Activated T-helper 1 cell treated with Interleukin-2 at 50 U/mL for 16 hours (primary cell): ENCODE results near the gene SHKBP1.
"Not testable (repeated sequence)": the region's sequence is repeated elsewhere in the genome, so short reads cannot be mapped to it uniquely, and the experiment has no call there.

Experiments
- DNase-seq: peaks from one replicate; pipeline ENCODE4 v3.0.0-alpha.2; 2020; ENCODE audit warnings: low read depth

The SHKBP1 gene

DNA sequence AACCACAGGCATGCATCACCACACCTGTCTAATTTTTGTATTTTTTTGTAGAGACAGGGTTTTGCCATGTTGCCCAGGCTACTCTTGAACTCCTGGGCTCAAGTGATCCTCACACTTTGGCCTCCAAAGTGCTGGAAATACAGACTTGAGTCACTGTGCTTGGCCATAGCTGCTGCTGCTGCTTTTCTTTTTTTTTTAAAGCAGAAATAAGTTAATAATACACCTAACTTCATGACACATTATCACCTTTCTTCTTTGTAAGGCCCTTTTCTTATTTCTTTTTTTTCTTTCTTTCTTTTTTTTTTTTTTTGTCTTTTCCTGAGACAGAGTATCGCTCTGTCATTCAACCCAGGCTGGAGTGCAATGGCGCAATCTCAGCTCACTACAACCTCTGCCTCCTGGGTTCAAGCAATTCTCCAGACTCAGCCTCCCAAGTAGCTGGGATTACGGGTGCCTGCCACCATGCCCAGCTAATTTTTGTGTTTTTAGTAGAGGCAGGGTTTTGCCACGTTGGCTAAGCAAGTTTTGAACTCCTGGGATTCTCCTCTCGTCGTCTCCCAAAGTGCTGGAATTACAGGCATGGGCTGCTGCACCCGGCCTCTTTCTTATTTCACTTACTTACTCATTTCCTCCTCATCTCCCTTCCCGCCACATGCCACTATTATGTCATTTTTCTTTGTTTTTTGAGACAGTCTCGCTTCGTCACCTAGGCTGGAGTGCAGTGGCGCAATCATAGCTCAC lies 8.7 kb downstream of the SHKBP1 start:
- no peak for DNase-seq

DNA sequence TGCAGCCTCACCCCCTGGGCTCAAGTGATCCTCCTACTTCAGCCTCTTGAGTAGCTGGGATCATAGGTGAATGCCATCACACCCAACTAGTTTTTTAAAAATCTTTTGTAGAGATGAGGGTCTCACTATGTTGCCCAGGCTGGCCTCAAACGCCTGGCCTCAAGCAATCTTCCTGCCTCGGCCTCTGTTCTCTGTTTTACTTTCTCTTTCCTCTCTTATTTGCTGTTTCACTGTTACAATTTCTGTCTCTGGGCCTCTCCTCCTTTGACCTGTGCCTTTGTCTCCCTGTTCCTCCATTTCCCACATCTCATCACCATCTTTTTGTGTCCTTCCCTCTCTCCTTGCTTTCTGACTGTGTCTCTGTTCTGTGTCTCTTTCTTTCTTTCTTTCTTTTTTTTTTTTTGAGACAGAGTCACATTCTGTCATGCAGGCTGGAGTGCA lies 9.3 kb downstream of the SHKBP1 start:
- no peak for DNase-seq

DNA sequence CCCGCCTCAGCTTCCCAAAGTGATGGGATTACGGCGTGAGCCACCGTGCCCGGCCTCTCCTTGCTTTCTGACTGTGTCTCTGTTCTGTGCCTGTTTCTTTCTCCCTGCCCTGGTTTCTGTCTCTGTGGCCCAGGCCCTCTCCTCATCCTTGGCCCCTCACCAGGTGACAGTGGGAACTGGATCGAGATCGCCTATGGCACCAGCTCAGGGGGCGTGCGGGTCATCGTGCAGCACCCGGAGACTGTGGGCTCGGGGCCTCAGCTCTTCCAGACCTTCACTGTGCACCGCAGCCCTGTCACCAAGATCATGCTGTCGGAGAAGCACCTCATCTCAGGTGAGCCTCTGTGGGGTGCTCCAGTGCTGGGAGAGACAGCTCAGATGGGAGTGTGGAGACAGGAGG lies 9.9 kb downstream of the SHKBP1 start:
- no peak for DNase-seq

GRCh38 chr19:40588110-40588854 lies 11.6 kb downstream of the SHKBP1 start:
- DNase-seq = no peak

GRCh38 chr19:40588926-40589569 lies 12.4 kb downstream of the SHKBP1 start:
- no peak for DNase-seq

GRCh38 chr19:40589591-40590429 lies 13.1 kb downstream of the SHKBP1 start:
- DNase-seq = no peak

DNA sequence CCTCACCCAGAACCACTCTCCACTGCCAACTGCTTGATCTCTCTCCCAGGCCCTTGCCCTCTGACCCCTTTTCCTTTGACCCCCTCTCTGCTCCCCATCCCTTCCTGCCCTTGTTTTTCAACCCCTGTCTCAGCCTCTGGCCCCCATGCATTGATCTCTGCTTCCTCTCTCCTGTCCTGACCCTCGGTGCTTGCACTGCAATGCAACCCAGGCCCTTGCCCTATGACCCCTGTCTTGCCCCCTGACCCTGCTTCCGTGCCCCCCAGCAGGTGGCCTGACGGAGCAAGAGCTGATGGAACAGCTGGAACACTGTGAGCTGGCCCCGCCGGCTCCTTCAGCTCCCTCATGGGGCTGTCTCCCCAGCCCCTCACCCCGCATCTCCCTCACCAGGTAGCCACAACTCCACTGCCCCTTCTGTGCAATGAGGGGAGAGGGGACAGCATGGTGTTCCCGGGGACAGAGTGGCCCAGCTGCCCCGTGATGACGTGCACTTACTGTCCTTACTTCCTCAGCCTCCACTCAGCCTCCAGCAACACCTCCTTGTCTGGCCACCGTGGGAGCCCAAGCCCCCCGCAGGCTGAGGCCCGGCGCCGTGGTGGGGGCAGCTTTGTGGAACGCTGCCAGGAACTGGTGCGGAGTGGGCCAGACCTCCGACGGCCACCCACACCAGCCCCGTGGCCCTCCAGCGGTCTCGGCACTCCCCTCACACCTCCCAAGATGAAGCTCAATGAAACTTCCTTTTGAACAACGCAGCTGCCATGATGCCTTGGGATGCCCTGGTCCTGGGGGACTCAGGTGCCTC lies 14.0 kb downstream of the SHKBP1 start:
- no peak for DNase-seq

DNA sequence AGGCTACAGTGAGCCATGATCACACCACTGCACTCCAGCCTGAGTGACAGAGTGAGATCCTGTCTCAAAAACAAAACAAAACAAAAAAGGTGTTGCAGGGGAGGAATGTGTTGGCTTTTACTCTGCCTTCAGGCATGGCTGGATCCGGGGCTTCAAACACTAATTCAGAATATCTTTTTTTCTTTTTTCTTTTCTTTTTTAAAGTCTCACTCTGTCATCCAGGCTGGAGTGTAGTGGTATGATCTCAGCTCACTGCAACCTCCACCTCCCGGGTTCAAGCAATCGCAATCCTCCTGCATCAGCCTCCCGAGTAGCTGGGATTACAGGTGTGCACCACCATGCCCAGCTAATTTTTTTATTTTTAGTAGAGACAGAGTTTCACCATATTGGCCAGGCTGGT lies 15.1 kb downstream of the SHKBP1 start:
- DNase-seq = not testable (repeated sequence)

GRCh38 chr19:40592170-40592569 lies 15.5 kb downstream of the SHKBP1 start:
- DNase-seq = no peak

GRCh38 chr19:40594255-40594654 lies 17.6 kb downstream of the SHKBP1 start:
- DNase-seq = no peak

DNA sequence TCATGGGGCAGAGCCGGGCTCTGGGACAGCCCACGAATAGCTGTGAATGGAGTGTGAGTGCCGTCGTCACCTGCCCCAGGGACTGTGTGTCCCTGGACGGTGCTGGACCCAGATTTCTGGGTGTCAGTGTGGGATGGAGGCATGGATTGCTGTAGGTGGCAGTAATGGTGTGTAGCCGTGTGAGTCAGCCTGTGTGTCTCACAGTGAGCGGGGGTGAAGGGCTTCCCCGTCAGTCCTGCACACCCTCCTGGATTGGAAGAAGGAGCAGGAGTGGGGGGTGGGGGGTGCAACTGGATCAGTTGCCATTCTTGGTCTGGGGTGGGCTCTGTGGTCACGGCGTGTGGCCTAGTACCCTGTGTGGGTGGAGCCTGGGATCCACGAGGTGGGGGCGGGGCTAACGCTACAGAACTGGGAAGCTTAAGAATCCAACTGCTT lies 18.0 kb downstream of the SHKBP1 start:
- no peak for DNase-seq

GRCh38 chr19:40596608-40597328 lies 20.1 kb downstream of the SHKBP1 start:
- no peak for DNase-seq

DNA sequence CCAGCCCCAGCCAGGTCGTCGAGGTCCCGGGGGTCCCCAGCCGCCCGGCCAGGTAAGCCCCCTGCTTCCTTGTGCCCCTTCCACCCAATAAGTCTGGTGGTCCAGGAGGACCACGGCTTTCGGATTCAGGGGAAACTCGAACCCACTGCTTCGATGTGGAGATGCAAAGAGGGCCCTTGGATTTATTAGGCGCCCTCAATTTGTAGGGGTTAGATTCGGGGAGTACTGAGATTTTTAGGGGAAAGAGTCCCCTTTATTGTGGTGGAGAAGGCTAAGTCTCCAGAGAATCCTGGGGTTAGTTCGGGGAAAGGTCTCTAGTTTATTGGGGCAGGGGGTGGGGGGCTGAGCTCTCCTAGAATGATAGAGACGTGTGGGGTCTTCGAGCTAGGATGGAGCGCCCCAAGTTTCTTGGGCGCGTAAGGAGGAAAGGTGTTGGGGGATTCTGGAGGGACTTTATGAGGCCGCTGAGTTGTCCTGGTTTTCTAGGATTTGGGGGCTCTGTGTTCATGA lies 20.7 kb downstream of the SHKBP1 start:
- no peak for DNase-seq

- peak; percentile 75 for DNase-seq
Measured at GRCh38 chr19:40598121-40598917, 21.6 kb downstream of the SHKBP1 start.

- no peak for DNase-seq
Measured at GRCh38 chr19:40598918-40599307, 22.2 kb downstream of the SHKBP1 start.

- no peak for DNase-seq
Measured at GRCh38 chr19:40599331-40599901, 22.7 kb downstream of the SHKBP1 start.

DNA sequence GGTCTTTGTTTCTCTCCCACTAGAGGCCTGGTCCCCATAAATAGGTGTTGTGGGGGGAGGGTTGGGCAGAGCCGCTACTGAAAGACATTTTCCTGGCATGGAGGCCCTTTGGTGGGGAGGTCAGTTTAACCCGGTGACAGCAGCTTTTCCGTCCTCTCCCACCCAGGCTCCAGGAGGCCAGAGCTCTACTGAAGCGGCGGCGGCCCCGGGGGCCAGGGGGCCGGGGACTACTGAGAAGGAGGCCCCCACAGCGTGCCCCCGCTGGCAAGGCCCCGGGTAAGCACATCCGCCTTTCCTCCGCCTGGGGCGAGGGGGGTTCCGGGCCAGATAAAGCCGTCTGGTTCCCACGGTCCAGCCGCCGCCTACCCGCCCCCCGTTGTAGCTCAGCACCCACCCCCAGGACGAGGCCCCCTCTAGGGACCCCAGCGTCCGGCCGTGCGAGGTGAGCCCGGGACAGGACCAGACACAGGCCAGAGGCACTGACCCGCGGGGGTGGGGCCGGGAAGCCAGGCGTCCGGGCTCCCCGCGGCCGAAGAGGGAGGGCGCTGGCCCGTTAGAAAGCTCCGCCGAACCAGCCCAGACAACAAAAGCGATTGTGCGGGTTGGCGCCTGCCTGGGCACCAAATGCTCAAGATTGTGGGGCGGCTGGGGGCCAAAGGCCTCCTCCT lies 23.4 kb downstream of the SHKBP1 start:
- no peak for DNase-seq

DNA sequence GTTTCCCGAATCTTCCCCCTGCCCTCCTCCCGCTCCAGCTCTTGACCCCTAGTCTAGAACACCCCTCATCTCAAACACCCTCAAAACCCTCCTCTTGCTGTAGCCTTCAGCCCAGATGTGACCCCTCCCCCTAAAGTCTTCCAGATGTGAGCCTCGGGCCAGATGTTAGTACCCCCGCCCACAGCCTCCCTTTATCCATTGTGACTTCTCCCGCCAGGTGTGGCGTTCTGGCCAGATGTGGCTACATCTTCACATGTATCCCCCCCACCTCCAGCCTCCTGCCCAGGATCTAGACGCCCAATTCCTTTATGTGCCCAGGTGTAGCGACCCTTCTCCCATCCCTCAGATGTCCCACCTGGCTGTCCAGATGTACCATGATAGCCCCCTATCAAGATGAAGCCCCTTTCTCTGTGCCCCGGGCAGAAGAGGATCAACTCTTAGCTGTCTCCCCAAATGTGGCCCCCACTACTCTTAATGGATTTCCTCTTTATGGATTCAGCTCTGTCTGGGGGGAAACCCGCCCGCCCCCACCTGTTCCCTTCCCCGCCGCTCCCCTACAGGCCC lies 24.0 kb downstream of the SHKBP1 start:
- no peak for DNase-seq
